Measurements from ENCODE around the gene IDNK.

Gene IDNK

DNA sequence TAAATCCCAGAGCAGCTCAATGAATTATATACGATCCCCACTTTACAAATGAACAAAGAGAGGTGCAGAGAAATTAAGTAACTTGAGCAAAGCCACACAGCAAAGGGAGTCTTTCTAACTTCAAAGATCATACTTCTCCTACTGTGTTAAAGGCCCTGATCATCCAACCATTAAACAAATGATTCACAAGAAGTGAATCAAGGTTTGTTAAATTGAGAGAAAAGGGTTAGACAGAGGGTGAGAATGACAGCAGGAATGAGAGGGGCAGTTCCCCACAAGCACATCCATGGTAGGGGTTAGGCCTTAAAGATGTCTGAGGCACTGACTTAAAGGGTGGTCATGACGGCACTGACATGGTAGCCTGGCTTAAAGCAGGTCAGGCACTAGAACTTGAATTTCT, 10.7 kb downstream of the IDNK start:
- TF ChIP-seq CTCF (conservative IDR thresholded peaks at IDR 0.05; ENCODE audit: low read depth, low read length), result no peak
- DNase-seq (ENCODE audit: low read depth), result no peak

GRCh38 chr9:83636813-83637212, 13.9 kb downstream of the IDNK start:
- no peak for TF ChIP-seq CTCF (conservative IDR thresholded peaks at IDR 0.05; ENCODE audit: low read depth, low read length)
- no peak for DNase-seq (ENCODE audit: low read depth)
- no peak overlapping the region for H3K4me3 ChIP-seq (ENCODE audit: low read depth, low read length)

More for the DNA sequence above, 10.7 kb downstream of the IDNK start:
- no peak overlapping the region for H3K4me3 ChIP-seq (ENCODE audit: low read depth, low read length)

GRCh38 chr9:83637389-83637788, 14.4 kb downstream of the IDNK start:
- TF ChIP-seq CTCF (conservative IDR thresholded peaks at IDR 0.05; ENCODE audit: low read depth, low read length), result no peak
- H3K4me3 ChIP-seq (ENCODE audit: low read depth, low read length), result no peak overlapping the region
- DNase-seq (ENCODE audit: low read depth), result no peak

DNA sequence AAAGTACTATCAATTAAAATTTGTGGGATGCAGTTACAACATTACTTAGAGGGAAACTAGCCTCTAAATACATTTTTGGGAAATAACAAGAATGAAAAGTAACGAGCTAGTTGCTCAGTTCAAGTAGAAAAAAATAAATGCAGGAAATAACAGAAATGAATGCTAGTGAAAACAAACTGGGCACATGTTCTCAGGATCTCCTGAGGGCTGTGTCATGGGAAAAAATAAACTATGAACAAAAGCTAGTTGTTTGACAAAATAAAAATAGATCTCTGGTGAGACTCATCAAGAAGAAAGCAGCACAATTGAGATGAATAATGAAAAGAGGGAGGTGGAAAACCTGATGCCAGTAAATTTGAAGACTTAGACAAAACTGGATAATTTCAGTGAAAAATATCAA, 16.3 kb downstream of the IDNK start:
- DNase-seq (ENCODE audit: low read depth), result no peak
- TF ChIP-seq CTCF (conservative IDR thresholded peaks at IDR 0.05; ENCODE audit: low read depth, low read length), result no peak
- no peak overlapping the region for H3K4me3 ChIP-seq (ENCODE audit: low read depth, low read length)

- TF ChIP-seq CTCF (conservative IDR thresholded peaks at IDR 0.05; ENCODE audit: low read depth, low read length), result no peak
- no peak for DNase-seq (ENCODE audit: low read depth)
- no peak overlapping the region for H3K4me3 ChIP-seq (ENCODE audit: low read depth, low read length)
Measured at GRCh38 chr9:83642793-83643192, 19.9 kb downstream of the IDNK start.

DNA sequence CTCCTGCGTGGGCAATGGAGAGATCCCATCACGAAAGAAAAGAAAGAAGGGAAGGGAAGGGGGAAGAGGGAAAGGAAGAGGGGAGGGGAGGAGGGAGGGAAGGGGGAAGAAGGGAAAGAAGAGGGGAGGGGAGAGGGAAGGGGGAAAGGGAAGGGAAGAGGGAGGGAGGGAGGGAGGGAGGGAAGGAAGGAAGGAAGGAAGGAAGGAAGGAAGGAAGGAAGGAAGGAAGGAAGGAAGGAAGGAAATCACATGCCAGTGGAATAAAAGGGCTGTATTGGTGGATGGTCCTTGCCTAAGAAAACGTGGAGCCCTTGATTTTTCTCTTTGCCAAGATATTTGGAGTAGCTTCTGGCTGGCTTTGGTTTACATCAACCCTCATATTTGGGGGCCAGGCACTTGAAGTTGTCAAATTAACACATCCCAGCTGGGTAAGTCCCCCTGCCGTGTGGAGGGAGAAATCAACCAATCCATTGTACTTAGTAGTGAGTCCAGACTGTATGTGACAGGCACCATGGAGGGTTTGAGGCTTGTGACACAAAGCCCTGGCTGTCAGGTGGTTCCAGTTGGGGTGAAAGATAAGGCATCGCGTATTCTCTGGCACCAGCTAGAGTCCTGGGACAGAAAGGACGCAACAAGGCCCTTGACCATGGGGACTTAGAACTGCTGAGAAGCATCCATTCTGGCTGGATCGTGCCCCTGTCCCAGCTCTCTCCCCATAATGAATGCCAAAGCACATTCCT, 23.7 kb downstream of the IDNK start:
- DNase-seq (ENCODE audit: low read depth), result no peak
- no peak overlapping the region for H3K4me3 ChIP-seq (ENCODE audit: low read depth, low read length)
- TF ChIP-seq CTCF (conservative IDR thresholded peaks at IDR 0.05; ENCODE audit: low read depth, low read length), result no peak

DNA sequence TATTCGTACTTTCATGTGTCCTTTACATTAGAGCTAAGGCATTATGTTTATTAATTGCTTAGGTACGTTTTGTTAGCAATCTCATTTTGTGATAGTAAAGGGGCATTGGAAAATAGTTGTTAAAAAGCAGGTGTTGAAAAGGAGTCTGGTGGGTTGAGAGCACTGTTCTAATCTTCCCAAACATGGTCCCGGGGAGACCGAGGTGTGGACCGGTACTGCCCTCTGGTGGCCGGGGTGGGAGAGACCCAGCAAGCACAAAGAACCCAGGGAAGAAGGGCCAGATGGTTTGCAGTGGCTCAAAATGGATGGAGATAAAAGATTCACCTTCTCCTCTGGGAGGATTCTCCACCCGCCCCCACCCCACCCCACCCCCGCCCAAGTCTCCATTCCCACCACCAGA, 26.1 kb downstream of the IDNK start:
- peak; percentile 63 for DNase-seq (ENCODE audit: low read depth)
- peak; percentile 87 for TF ChIP-seq CTCF (conservative IDR thresholded peaks at IDR 0.05; ENCODE audit: low read depth, low read length)
- H3K4me3 ChIP-seq (ENCODE audit: low read depth, low read length), result no peak overlapping the region
